Transverse colon (tissue), 4 donors: ENCODE data around the gene FOXA1. TPM values are rescaled to one million over a fixed set of nuclear protein-coding genes. Genes with fewer than 3 reads are reported as not detected.

Experiments
- DNase-seq: peaks from one replicate; pipeline ENCODE4 v3.0.0-alpha.2; 2019
- H3K27ac ChIP-seq, 4 donors: fragments of 200-600 bp; sonication (generic); 2 replicates each; pipeline ENCODE4 v1.5.1; 2016 to 2018; ENCODE audit warnings: inconsistent platforms in 4 of 4
- H3K27me3 ChIP-seq: fragments of 200-600 bp; sonication (generic); 2 replicates; pipeline ENCODE4 v1.5.1; 2017; ENCODE audit warnings: inconsistent platforms
- H3K36me3 ChIP-seq, 4 donors: fragments of 200-600 bp; sonication (generic); 2 replicates each; pipeline ENCODE4 v1.5.1; 2017 to 2019; ENCODE audit warnings: inconsistent platforms in 4 of 4
- H3K4me1 ChIP-seq, 4 donors: fragments of 200-600 bp; sonication (generic); 2 replicates each; pipeline ENCODE4 v1.5.1; 2017 to 2020; ENCODE audit warnings: inconsistent platforms in 4 of 4
- H3K4me3 ChIP-seq, 4 donors: fragments of 200-600 bp; sonication (generic); 1 replicate in 1 of 4; 2 replicates in 3 of 4; pipeline versions ENCODE4 v1.5.1 to v1.6.1; 2017 to 2019; ENCODE audit warnings: inconsistent platforms in 4 of 4
- H3K9me3 ChIP-seq, 2 donors: fragments of 200-600 bp; sonication (generic); 2 replicates each; pipeline ENCODE4 v1.5.1; 2017 to 2019; ENCODE audit warnings: inconsistent platforms in 2 of 2
- CTCF ChIP-seq, 5 experiments: fragments of 200-600 bp in 3 of 5; fragments of 450-650 bp in 2 of 5; sonication (generic) in 3 of 5; IDR thresholded peaks; 1 replicate in 2 of 5; 2 replicates in 3 of 5; pipeline ENCODE4 v1.5.1; 2016 to 2017; ENCODE audit warnings: antibody characterized with exemption in 5 of 5, inconsistent platforms in 3 of 5, mild to moderate bottlenecking in 2 of 5, moderate library complexity in 1 of 5
- EP300 ChIP-seq: sonication (generic); formaldehyde crosslinking; IDR thresholded peaks from one replicate; pipeline ENCODE4 v1.6.1; 2017; ENCODE audit warnings: antibody characterized with exemption, low read depth
- POLR2A ChIP-seq: fragments of 450-650 bp; IDR thresholded peaks from one replicate; pipeline ENCODE4 v1.6.1; 2016; ENCODE audit warnings: antibody characterized with exemption, mild to moderate bottlenecking, moderate library complexity
- POLR2AphosphoS5 ChIP-seq, 3 donors: sonication (generic); formaldehyde crosslinking; IDR thresholded peaks; one replicate each; pipeline ENCODE4 v1.6.1; 2016; ENCODE audit warnings: antibody characterized with exemption in 3 of 3
- WGBS, 2 donors: methylation state at CpG; one replicate each; pipeline ENCODE4 v1.1.5; 2018; ENCODE audit warnings: low coverage in 1 of 2; 5-methylcytosine and 5-hydroxymethylcytosine counted together
- in situ Hi-C, 4 donors: fragments of 200-750 bp; cut with MboI; loops; one replicate each; pipeline versions ENCODE4 v1.15.0 to v1.15.1; 2017; ENCODE audit warnings: low sequenced_read_pairs in 3 of 4, low pct_ligation_motif_present in 1 of 4, low pct_unique_long_range_greater_than_20kb in 1 of 4
- intact Hi-C: fragments of 100-400 bp; cut with DNase I; formaldehyde crosslinking; loops from one replicate; pipeline ENCODE4 v1.15.1; 2023; ENCODE audit warnings: low total_unique reads
- total RNA-seq, 4 donors: library from RNA; depleted of rRNA; stranded (reverse); fragments of >200 nt; gene quantifications; one replicate each; pipeline ENCODE4 v1.1.0, GENCODE V29; 2016

FOXA1 gene
- total RNA-seq, 4 donors from 2014 or later = 53.2 to 157 (median 71.4) TPM

GRCh38 chr14:37617864-37618365, 22.9 kb upstream of the FOXA1 start:
- H3K36me3 ChIP-seq = no peaks in the 10 kb centered on the region
- in situ Hi-C loops = no loop called here
- no peak for TF ChIP-seq POLR2A
- TF ChIP-seq POLR2AphosphoS5 (IDR thresholded peaks at IDR 0.05) = no peak
- no peak for TF ChIP-seq CTCF (IDR thresholded peaks at IDR 0.05)
- TF ChIP-seq EP300 = no peak
- no peak for DNase-seq
- H3K9me3 ChIP-seq = peaks cover 23 to 32% of the 10 kb centered on the region in 2 donors
- H3K4me1 ChIP-seq = no peaks in the 10 kb centered on the region
- H3K27ac ChIP-seq = no peak overlapping the region
- no peak overlapping the region for H3K4me3 ChIP-seq
- intact Hi-C loops = no loop called here
- peaks cover 26% of the 10 kb centered on the region for H3K27me3 ChIP-seq
- WGBS, 2 donors = 86 to 94% methylated on average over 1 of the region's 1 CpG

- Histone ChIP-seq H3K4me3 (no peak overlapping the region), H3K27ac (no peak overlapping the region), H3K9me3 (peaks cover 23 to 35% of the 10 kb centered on the region in 2 donors), H3K27me3 (peaks cover 19% of the 10 kb centered on the region), H3K36me3 (no peaks in the 10 kb centered on the region), H3K4me1 (no peaks in the 10 kb centered on the region)
- TF ChIP-seq EP300 (no peak), POLR2AphosphoS5 (IDR thresholded peaks at IDR 0.05) (no peak), CTCF (IDR thresholded peaks at IDR 0.05) (no peak), POLR2A (no peak)
- intact Hi-C loops (no loop called here), in situ Hi-C loops (no loop called here)
- WGBS, 2 donors = 92 to 100% methylated on average over 4 of the region's 4 CpGs
- DNase-seq = no peak
These were observed 21.8 kb upstream of the FOXA1 start for GRCh38 chr14:37616853-37617252.

DNA sequence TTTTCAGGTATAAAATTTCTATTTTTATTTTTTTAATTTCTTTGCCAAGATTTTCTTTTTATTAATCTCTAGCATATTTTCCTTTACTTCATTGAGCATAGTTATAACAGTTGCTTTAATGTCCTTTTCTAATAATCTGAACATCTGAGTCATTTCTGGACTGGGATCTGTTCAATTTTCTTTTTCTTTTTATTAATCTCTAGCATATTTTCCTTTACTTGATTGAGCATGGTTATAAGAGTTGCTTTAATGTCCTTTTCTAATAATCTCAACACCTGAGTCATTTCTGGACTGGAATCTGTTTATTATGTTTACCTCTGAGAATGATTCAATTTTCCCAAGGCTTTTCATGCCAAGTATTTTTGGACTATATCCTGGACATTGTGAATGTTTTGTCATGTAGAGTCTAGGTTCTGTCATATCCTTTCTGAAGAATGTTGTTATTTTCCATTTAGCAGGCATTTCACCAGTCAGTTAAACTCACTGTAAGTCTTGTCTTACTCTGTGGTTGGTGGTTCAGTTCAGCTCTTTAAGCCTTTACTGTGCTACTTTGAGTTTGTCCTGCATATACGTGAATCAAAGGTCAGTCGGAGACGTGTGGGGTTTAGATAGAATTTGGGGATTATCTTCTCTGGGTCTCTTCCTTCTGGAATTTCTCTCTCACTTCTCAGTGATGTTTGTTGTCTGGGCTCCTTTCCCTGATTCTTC, 20.7 kb upstream of the FOXA1 start:
- Histone ChIP-seq H3K27ac (no peak overlapping the region), H3K36me3 (no peaks in the 10 kb centered on the region), H3K4me3 (no peak overlapping the region), H3K4me1 (no peaks in the 10 kb centered on the region), H3K27me3 (peaks cover 19% of the 10 kb centered on the region), H3K9me3 (peaks cover 23 to 35% of the 10 kb centered on the region in 2 donors)
- 92 to 94% methylated on average over 3 of the region's 3 CpGs for WGBS, 2 donors
- DNase-seq = no peak
- intact Hi-C loops = no loop called here
- in situ Hi-C loops = no loop called here
- TF ChIP-seq EP300 (no peak), CTCF (IDR thresholded peaks at IDR 0.05) (no peak), POLR2AphosphoS5 (IDR thresholded peaks at IDR 0.05) (no peak), POLR2A (no peak)

GRCh38 chr14:37610945-37611523, 16.0 kb upstream of the FOXA1 start:
- Histone ChIP-seq H3K4me1 (no peaks in the 10 kb centered on the region), H3K9me3 (peaks cover 21 to 31% of the 10 kb centered on the region in 2 donors), H3K27me3 (peaks cover 31% of the 10 kb centered on the region), H3K36me3 (no peaks in the 10 kb centered on the region), H3K27ac (no peak overlapping the region), H3K4me3 (no peak overlapping the region)
- in situ Hi-C loops = no loop called here
- TF ChIP-seq CTCF (IDR thresholded peaks at IDR 0.05) (no peak), POLR2A (no peak), POLR2AphosphoS5 (IDR thresholded peaks at IDR 0.05) (no peak), EP300 (no peak)
- 64% methylated on average over 32 of the region's 52 CpGs; no CpG with 5 or more reads in 1 of the 2 donors for WGBS, 2 donors
- intact Hi-C loops = no loop called here
- DNase-seq = no peak
